22Rv1 (cell line): ENCODE data around the gene VAT1.

Experiments
- CTCF ChIP-seq: fragments of 450-650 bp; IDR thresholded peaks from 2 replicates; pipeline ENCODE4 v1.5.1; 2017; ENCODE audit warnings: mild to moderate bottlenecking
- ZFX ChIP-seq: fragments of 450-650 bp; IDR thresholded peaks from 2 replicates; pipeline ENCODE4 v1.6.1; 2017; ENCODE audit warnings: antibody characterized with exemption, borderline replicate concordance

DNA sequence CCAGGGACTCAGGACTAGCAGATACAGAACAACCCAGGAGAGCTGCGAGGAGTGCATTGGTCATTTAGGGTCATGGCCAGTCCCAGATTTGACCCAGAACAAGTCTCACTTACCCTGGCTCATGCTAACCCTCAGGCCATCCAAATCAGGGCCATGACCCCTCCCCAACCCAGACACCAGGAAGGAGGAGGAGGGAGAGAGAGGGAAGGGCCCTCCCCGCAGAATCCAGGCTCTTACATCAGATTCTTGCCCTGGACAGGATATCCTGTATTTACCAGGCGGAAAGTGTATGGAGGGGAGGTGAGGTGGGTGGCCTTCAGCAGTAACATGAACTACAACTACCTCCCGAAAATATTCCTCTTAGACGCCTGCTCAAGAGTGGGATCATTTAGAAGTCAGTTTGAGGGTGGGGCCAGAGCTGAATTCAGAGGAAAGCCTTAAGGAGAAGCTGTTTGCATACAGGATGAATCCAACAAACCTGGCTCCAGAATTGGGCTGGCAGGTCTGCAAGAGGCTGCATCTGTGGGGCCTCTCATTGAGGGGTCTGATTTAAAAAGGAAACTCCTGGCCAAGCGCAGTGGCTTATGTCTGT lies 2.1 kb downstream of the VAT1 start:
- TF ChIP-seq CTCF (no peak), ZFX (no peak)
